WERI-Rb-1 (cell line): ENCODE measurements around the gene PRKRA.
"Not testable (repeated sequence)": the region's sequence is repeated elsewhere in the genome, so short reads cannot be mapped to it uniquely, and the experiment has no call there.

Experiments used
- DNase-seq: peaks from one replicate; pipeline ENCODE4 v3.0.0-alpha.2; 2020
- H3K27ac ChIP-seq: fragments of 250-450 bp; sonication (Bioruptor Pico); 2 replicates; pipeline ENCODE4 v1.5.1; 2020; ENCODE audit warnings: mild to moderate bottlenecking, moderate library complexity
- H3K27me3 ChIP-seq: fragments of 250-450 bp; sonication (Bioruptor Pico); 2 replicates; pipeline ENCODE4 v1.5.1; 2021; ENCODE audit warnings: mild to moderate bottlenecking, low read depth, moderate library complexity; ENCODE audit not compliant: insufficient read depth, severe bottlenecking
- H3K36me3 ChIP-seq: fragments of 250-450 bp; sonication (Bioruptor Pico); 2 replicates; pipeline ENCODE4 v1.5.1; 2020; ENCODE audit warnings: mild to moderate bottlenecking, moderate library complexity
- H3K4me3 ChIP-seq: 2 replicates; pipeline ENCODE4 v1.5.1; 2011; ENCODE audit warnings: low read depth, mild to moderate bottlenecking, control low read depth, low read length
- H3K9me3 ChIP-seq: fragments of 250-450 bp; sonication (Bioruptor Pico); 2 replicates; pipeline ENCODE4 v1.5.1; 2021; ENCODE audit warnings: mild to moderate bottlenecking, moderate library complexity; ENCODE audit not compliant: severe bottlenecking
- TF ChIP-seq, protein P1 (sequence below): IDR thresholded peaks from 2 replicates; pipeline ENCODE4 v1.5.1; 2011; ENCODE audit warnings: low read depth, mild to moderate bottlenecking, control low read depth, inconsistent platforms, low read length

The PRKRA gene

DNA sequence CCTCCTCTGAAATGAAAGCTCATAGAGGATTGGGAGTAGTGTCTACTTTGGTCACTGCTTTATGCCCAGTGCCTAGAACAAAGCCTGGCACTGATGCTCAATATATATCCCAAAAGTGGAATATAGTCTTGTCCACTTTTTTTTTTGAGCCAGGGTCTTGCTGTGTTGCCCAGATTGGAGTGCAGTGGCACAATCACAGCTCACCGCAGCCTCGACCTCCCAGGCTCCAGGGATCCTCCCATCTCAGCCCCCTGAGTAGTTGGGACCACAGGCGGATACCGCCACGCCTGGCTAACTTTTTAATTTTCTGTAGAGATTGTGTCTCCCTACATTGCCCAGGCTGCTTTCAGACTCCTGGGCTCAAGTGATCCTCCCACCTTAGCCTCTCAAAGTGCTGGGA, 23.6 kb upstream of the PRKRA start:
- Histone ChIP-seq H3K27me3 (no peaks in the 10 kb centered on the region), H3K36me3 (peaks cover 5% of the 10 kb centered on the region), H3K27ac (no peak overlapping the region), H3K9me3 (no peaks in the 10 kb centered on the region), H3K4me3 (no peak overlapping the region)
- no peak for DNase-seq
- TF ChIP-seq, protein P1, sequence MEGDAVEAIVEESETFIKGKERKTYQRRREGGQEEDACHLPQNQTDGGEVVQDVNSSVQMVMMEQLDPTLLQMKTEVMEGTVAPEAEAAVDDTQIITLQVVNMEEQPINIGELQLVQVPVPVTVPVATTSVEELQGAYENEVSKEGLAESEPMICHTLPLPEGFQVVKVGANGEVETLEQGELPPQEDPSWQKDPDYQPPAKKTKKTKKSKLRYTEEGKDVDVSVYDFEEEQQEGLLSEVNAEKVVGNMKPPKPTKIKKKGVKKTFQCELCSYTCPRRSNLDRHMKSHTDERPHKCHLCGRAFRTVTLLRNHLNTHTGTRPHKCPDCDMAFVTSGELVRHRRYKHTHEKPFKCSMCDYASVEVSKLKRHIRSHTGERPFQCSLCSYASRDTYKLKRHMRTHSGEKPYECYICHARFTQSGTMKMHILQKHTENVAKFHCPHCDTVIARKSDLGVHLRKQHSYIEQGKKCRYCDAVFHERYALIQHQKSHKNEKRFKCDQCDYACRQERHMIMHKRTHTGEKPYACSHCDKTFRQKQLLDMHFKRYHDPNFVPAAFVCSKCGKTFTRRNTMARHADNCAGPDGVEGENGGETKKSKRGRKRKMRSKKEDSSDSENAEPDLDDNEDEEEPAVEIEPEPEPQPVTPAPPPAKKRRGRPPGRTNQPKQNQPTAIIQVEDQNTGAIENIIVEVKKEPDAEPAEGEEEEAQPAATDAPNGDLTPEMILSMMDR = no peak

DNA sequence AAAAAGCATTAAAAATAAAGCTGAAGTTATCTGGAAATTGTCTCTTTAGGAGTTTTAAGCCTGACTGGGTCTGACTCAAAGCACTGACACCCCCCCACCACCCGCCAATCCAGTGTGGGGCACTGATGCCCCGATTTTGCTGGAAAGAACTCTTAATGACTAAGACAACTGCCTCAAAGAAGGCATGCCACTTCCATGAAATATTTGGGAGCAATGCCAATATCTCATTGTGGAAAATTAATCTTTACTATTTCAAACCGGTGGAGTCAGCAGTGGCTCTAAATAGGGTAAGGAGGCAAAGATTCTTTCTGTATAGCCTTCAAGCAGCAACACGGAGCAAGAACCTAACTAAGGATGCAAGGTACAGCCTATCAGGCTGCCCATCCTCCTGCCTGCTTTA, 23.0 kb upstream of the PRKRA start:
- no peak overlapping the region for H3K4me3 ChIP-seq
- no peaks in the 10 kb centered on the region for H3K9me3 ChIP-seq
- no peak overlapping the region for H3K27ac ChIP-seq
- no peaks in the 10 kb centered on the region for H3K27me3 ChIP-seq
- no peak for DNase-seq
- TF ChIP-seq, protein P1 = no peak
- H3K36me3 ChIP-seq = peaks cover 11% of the 10 kb centered on the region

DNA sequence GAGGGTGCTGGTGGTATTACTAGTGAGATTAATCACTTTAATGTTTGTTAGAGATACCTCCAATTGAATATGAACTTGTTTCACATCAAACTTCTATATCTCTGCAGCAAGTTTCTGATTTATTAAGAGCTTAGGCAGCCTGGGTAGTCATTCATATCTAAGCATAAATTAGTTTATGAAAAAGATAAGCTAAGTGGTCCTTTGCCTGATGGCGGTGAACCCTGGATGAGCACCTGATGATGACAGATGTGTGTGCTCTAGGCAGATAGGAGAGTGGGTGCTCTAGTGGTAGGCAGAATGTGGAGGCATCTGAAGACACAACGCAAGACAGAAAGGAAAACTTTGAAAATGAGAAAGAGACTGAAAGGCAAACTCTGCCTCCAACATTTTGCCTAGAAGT, 22.4 kb upstream of the PRKRA start:
- Histone ChIP-seq H3K9me3 (no peaks in the 10 kb centered on the region), H3K27me3 (no peaks in the 10 kb centered on the region), H3K4me3 (no peak overlapping the region), H3K27ac (no peak overlapping the region), H3K36me3 (peaks cover 11% of the 10 kb centered on the region)
- DNase-seq = no peak
- TF ChIP-seq, protein P1 = no peak

DNA sequence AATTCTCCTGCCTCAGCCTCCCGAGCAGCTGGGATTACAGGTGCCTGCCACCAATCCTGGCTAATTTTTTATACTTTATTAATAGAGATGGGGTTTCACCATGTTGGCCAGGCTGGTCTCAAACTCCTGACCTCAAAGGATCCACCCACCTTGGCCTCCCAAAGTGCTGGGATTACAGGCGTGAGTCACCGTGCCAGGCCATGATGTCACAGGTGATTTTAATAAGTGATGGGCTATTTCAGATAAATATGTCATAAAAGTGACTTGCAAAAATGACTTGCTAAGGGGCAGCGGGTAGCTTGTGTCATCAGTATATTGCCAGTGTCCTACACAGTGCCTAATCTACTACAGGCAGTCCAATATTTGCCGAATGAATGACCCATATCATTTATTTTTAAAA, 20.3 kb upstream of the PRKRA start:
- H3K27ac ChIP-seq, H3K27me3 ChIP-seq, H3K4me3 ChIP-seq, DNase-seq, H3K9me3 ChIP-seq: not testable (repeated sequence)
- peaks cover 20% of the 10 kb centered on the region for H3K36me3 ChIP-seq

DNA sequence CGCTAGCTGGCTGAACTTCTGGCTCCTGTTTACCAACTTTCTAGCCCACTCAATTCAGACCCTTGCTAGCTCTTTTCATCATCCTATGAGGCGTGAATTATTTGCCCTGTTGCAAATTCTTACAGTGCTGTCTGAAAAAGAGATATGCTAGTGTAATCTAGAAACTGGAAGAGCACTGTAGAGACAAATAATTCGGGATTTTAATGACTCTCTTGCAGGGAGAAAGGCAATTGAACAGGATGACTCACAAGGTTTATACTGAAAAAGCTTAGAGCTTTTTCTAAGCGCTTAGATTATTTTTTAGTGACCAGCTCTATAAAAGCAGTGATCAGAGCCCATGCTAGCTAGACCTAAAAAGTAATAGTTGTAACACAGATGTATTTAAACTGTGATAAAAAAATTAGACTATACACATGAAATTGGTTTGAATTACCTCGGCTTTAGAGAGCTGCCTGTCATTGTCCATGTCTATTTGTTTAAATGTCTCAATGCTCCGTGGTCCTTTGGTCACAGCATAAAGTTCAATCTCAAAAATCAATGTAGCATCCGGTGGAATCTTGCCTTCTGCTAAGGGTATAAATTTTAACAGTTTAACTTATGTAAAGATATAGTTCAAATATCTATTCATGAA, 18.4 kb upstream of the PRKRA start:
- no peaks in the 10 kb centered on the region for H3K27me3 ChIP-seq
- TF ChIP-seq, protein P1 = no peak
- DNase-seq = no peak
- H3K9me3 ChIP-seq = no peaks in the 10 kb centered on the region
- H3K4me3 ChIP-seq = no peak overlapping the region
- peaks cover 31% of the 10 kb centered on the region for H3K36me3 ChIP-seq
- H3K27ac ChIP-seq = no peak overlapping the region

DNA sequence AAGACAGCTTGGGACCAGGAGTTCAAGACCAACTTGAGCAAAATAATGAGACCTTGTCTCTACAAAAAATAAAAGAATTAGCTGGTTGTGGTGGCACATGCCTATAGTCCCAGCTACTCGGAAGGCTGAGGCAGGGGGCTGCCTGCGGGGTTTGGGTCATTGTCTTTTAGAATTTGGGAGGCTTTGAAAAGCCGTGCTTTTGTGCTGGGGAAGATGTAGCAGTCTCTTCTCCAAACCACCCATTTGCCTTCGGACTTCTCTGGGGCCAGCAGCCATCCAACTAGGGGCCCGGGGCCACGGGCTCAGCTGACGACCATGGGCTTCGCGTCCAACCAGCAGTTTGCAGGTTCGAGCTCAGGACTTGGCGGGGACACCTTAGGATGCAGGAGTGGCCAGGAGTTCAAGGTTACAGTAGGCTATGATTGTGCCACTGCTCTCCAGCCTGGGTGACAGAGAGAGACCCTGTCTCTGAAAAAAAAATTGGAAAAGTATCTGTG, 6.5 kb upstream of the PRKRA start:
- TF ChIP-seq, protein P1 = no peak
- Histone ChIP-seq H3K9me3 (no peaks in the 10 kb centered on the region), H3K4me3 (no peak overlapping the region), H3K27me3 (no peaks in the 10 kb centered on the region), H3K27ac (no peak overlapping the region), H3K36me3 (no peaks in the 10 kb centered on the region)
- no peak for DNase-seq
